Measurements from ENCODE around the gene STT3B.

STT3B gene

DNA sequence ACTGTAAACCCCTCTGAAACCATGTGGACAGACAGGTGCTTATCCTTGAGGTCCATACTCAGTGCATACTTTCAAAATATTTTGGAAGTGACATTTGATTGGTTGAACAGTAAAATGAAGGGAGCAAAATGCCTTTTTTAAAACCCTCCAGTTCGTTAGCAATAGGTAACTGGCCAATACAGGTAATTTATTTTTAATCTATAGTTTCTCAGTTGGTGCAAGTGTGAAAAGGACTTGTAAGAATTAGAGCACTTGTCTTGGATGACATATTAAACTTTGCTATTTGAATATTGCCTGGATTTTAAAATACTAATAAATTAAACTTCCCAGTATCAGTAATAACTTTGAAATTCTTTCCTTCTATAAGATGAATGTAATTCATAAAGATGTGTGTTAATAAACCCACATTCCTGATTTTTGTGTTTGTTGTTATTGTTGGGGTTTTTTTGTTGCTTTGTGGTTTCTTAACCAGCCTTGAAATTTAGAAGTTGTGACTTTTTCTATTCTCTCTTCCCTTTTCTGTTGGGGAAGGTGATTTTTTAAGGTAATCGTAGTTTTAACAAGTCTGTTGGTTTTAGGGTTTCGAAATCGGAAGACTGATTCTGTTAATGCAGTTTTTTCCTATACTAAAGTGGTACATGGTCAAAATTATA is 90.0 kb downstream of the STT3B start:
- TF ChIP-seq, protein P1, sequence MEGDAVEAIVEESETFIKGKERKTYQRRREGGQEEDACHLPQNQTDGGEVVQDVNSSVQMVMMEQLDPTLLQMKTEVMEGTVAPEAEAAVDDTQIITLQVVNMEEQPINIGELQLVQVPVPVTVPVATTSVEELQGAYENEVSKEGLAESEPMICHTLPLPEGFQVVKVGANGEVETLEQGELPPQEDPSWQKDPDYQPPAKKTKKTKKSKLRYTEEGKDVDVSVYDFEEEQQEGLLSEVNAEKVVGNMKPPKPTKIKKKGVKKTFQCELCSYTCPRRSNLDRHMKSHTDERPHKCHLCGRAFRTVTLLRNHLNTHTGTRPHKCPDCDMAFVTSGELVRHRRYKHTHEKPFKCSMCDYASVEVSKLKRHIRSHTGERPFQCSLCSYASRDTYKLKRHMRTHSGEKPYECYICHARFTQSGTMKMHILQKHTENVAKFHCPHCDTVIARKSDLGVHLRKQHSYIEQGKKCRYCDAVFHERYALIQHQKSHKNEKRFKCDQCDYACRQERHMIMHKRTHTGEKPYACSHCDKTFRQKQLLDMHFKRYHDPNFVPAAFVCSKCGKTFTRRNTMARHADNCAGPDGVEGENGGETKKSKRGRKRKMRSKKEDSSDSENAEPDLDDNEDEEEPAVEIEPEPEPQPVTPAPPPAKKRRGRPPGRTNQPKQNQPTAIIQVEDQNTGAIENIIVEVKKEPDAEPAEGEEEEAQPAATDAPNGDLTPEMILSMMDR (IDR thresholded peaks at IDR 0.05; ENCODE audit: borderline replicate concordance, control extremely low read depth, extremely low read depth, insufficient read depth, missing control alignments): no peak
- in situ Hi-C loops (cut with MboI; ENCODE audit: low sequenced_read_pairs, unreplicated experiment): no loop called here
- peak; percentile 19 for DNase-seq (ENCODE audit: low spot score)

DNA sequence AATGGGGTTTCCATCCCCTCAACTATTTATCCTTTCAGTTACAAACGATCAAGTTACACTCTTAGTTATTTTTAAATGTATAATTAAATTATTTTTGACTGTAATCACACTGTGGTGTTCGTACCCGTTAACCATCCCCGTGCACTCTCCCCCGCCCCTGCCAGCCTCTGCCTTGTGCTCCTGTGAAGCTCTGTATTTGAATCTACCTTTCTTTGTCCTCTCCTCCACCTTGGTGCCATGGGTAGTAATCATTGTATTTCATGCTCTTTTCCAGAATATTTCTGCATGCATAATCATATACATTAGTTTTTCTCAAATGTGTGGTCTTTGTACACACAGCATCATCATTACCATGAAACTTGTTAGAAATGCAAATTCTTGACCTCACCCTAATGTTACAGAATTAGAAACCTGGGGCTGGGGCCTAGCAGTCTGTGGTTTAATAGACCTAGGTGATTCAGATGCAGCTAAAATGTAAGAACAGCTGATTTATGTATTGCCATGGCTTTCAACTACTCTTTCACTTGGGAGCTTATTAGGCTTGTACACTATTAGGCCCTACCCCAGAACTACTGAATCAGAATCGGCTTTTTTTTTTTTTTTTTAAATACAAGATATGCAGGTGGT is 91.5 kb downstream of the STT3B start:
- DNase-seq (ENCODE audit: low spot score): no peak
- TF ChIP-seq, protein P1 (IDR thresholded peaks at IDR 0.05; ENCODE audit: borderline replicate concordance, control extremely low read depth, extremely low read depth, insufficient read depth, missing control alignments): no peak
- in situ Hi-C loops (cut with MboI; ENCODE audit: low sequenced_read_pairs, unreplicated experiment): no loop called here

DNA sequence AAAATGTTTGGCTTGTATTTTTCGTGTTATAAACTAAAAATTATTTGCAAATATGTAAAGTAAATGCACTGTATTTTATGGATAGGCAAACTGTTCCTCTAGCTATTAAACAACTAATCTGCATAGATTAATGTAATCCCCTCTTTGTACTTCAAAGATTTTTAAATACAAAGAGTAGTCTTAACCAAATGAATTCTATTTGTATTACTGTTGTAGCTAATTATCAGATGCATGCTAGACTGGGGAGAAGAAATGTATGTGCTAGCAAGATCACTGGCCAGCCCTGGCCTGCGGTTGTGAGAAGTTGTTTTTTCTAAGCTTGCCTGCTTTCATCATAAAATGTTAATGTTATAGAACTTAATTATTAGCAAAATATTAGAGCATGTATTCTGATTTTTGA is 92.6 kb downstream of the STT3B start:
- TF ChIP-seq, protein P1 (IDR thresholded peaks at IDR 0.05; ENCODE audit: borderline replicate concordance, control extremely low read depth, extremely low read depth, insufficient read depth, missing control alignments): no peak
- in situ Hi-C loops (cut with MboI; ENCODE audit: low sequenced_read_pairs, unreplicated experiment): no loop called here
- no peak for DNase-seq (ENCODE audit: low spot score)

DNA sequence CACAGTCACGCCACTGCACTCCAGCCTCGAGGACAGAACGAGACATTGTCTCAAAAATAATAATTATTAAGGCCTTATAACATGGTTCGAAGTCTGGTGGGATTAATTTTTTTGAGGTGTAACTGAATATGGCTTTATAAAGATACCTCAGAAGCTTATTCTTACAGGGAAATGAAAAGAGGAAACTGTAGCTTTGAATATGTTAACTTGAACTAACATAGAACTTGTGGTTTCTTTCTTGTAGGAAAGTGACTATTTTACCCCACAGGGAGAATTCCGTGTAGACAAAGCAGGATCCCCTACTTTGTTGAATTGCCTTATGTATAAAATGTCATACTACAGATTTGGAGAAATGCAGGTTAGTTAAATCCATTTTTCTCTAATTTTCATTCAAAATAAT is 96.3 kb downstream of the STT3B start:
- TF ChIP-seq, protein P1 (IDR thresholded peaks at IDR 0.05; ENCODE audit: borderline replicate concordance, control extremely low read depth, extremely low read depth, insufficient read depth, missing control alignments): no peak
- no peak for DNase-seq (ENCODE audit: low spot score)
- in situ Hi-C loops (cut with MboI; ENCODE audit: low sequenced_read_pairs, unreplicated experiment): no loop called here

DNA sequence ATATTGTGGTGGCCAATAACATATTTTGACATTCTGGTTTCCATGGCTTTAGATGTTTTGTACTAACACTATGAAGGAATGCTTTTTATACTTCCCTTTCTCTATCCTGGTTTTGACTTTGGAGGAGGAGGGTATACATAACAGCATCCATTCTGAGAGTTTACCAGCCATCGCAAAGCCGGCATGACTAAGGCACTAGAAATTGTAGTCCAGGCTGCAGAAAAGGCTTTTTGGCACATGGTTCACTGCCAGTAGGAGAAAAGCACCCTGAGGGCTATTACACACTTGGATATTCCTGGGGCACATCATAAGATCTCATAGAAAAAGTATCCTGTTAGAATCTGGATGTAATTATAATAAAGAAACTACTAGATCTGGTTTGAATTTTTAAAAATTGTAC is 101.8 kb downstream of the STT3B start:
- in situ Hi-C loops (cut with MboI; ENCODE audit: low sequenced_read_pairs, unreplicated experiment): no loop called here
- DNase-seq (ENCODE audit: low spot score): no peak
- TF ChIP-seq, protein P1 (IDR thresholded peaks at IDR 0.05; ENCODE audit: borderline replicate concordance, control extremely low read depth, extremely low read depth, insufficient read depth, missing control alignments): no peak

DNA sequence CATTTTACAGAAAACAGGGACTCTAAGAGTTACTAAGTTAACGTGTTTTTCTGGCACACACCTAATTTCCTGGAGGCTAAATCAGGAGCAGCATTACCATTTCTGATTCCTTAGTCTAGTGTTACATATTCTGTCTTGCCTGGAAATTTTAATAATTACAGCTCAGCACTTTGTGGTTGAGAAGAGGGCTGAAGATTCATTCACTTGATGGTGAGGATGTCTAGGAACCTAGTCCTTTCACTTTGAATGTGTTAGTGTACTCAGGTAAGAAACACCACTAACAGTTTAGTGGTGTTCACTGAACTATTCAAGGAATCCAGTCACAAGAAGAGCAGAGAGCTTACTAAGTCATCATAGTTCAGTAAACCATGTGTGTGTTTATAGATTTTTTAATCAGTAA is 102.8 kb downstream of the STT3B start:
- in situ Hi-C loops (cut with MboI; ENCODE audit: low sequenced_read_pairs, unreplicated experiment): no loop called here

More for the DNA sequence above, 102.8 kb downstream of the STT3B start:
- no peak for DNase-seq (ENCODE audit: low spot score)
- TF ChIP-seq, protein P1 (IDR thresholded peaks at IDR 0.05; ENCODE audit: borderline replicate concordance, control extremely low read depth, extremely low read depth, insufficient read depth, missing control alignments): no peak

All from GM13976 (cell line).